ENCODE results near the gene NEUROG2. TPM values are rescaled to one million over a fixed set of nuclear protein-coding genes. Genes with fewer than 3 reads are reported as not detected.

NEUROG2 gene
- total and polyA plus RNA-seq, 9 of the 15 experiments (the other 6 are each of a cell fraction or from before 2014, with no cell fraction given), result 0.07 TPM; not detected in 7

GRCh38 chr4:112511803-112512118, 4.2 kb downstream of the NEUROG2 start:
- intact Hi-C loops (cut with micrococcal nuclease), result no loop called here
- CTCF ChIA-PET (ENCODE audit: low intra/inter-chr PET ratio), result no interaction called here

More at GRCh38 chr4:112511803-112512118, 4.2 kb downstream of the NEUROG2 start:
- H3K27ac ChIP-seq (ENCODE audit: extremely low read depth, low read depth, low read length), result no peak overlapping the region
- no peaks in the 10 kb centered on the region; the same call in 1 of the 2 replicates for H4K20me1 ChIP-seq (replicated peaks; ENCODE audit: control insufficient read depth, insufficient read depth, low read length)
- no peaks in the 10 kb centered on the region for H3K9me1 ChIP-seq (ENCODE audit: control insufficient read depth, insufficient read depth, low read length)
- no peak overlapping the region for H3K4me2 ChIP-seq (ENCODE audit: insufficient read depth, low read length)
- FAIRE-seq (no peak), DNase-seq (ENCODE audit: extremely low read depth in 1 of 4, low spot score in 3 of 4) (no peak), ATAC-seq (no peak)
- no peaks in the 10 kb centered on the region for H3K36me3 ChIP-seq (ENCODE audit: control insufficient read depth, insufficient read depth, low read length)
- POLR2A ChIA-PET, result interaction anchor here (1.4 kb wide), 1 partner anchor 9 kb away, joined by 6 read pairs; no protein-coding TSS in a partner anchor
- no peak overlapping the region for H2AFZ ChIP-seq (ENCODE audit: low read depth, low read length)
- peaks cover 0 to 32% of the 10 kb centered on the region in 2 experiments; a peak in 4 of 5 replicates for H3K4me1 ChIP-seq (replicated peaks in 1 of 2; ENCODE audit: control insufficient read depth in 2 of 2, insufficient read depth in 2 of 2, low read length in 2 of 2)
- 2% methylated on average over 4 of the region's 4 CpGs for WGBS (ENCODE audit: insufficient coverage, low coverage, missing lambda C conversion rate)
- H3K27me3 ChIP-seq (ENCODE audit: control insufficient read depth in 2 of 2, insufficient read depth in 2 of 2, low read length in 2 of 2), result peaks cover 52 to 65% of the 10 kb centered on the region in 2 experiments
- H3K9ac ChIP-seq (ENCODE audit: insufficient read depth in 1 of 2, low read depth in 2 of 2, low read length in 2 of 2), result no peak overlapping the region
- H3K4me3 ChIP-seq, result no peak overlapping the region
- TF ChIP-seq THRB (CRISPR knock-in tag; conservative IDR thresholded peaks at IDR 0.05) (no peak), ELK1 (CRISPR knock-in tag; IDR thresholded peaks at IDR 0.05) (no peak), PCBP1 (IDR thresholded peaks at IDR 0.05; ENCODE audit: low read depth, low read length, poor library complexity, severe bottlenecking) (no peak), HBP1 (CRISPR knock-in tag; IDR thresholded peaks at IDR 0.05) (no peak), SMARCC2 (IDR thresholded peaks at IDR 0.05; ENCODE audit: low read depth) (no peak), CC2D1A (IDR thresholded peaks at IDR 0.05) (no peak), SNIP1 (IDR thresholded peaks at IDR 0.05; ENCODE audit: low read depth) (no peak), POLR2A (conservative IDR thresholded peaks at IDR 0.05) (no peak), ZBTB9 (CRISPR knock-in tag; IDR thresholded peaks at IDR 0.05) (no peak), LCOR (CRISPR knock-in tag; IDR thresholded peaks at IDR 0.05) (no peak), ZNF212 (CRISPR knock-in tag; IDR thresholded peaks at IDR 0.05) (no peak), ELK3 (CRISPR knock-in tag; IDR thresholded peaks at IDR 0.05) (no peak)
- in situ Hi-C loops (cut with MboI), result no loop called here
- no peaks in the 10 kb centered on the region for H3K9me3 ChIP-seq (replicated peaks; ENCODE audit: control insufficient read depth, insufficient read depth, low read depth, low read length)
- no TSS peak for BruUV-seq (replicated peaks)
- H3K79me2 ChIP-seq (ENCODE audit: control insufficient read depth, insufficient read depth, low read length), result no peaks in the 10 kb centered on the region

Data from K562 (cell line).